Measurements from ENCODE around the gene SYTL2.

GRCh38 chr11:85745626-85746025 lies 65.3 kb downstream of the SYTL2 start:
- TF ChIP-seq CTCF (IDR thresholded peaks at IDR 0.05) (no peak), POLR2A (IDR thresholded peaks at IDR 0.05) (no peak)

All from right lobe of liver (tissue), 4 donors.